ENCODE results near the gene BAHD1. TPM values are rescaled to one million over a fixed set of nuclear protein-coding genes. Genes with fewer than 3 reads are reported as not detected.

BAHD1 gene
- total and polyA plus RNA-seq, 2 donors (not counting 3 experiments of a cell fraction or from before 2014, with no cell fraction given) = 6.3 to 19.1 TPM

DNA sequence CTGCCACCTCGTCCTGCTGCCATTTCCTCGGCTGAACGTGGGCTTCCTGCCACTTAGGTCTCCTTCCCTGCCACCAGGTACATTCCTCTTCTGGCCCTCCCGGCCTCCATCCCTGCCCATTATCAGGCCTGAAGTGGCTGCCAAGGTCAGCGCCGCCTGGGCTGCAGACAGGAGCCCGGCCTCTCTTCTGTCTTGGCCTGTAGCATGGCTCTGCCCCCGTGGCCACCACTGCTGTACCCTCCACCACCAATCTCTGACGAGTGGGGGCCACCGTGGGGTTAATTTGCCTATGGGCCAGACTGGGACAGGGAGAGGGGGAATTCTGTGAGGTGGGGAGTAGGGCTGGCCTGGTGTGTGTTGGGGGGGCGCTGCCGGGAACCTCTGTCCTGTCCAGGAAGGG, 2.0 kb upstream of the BAHD1 start:
- Histone ChIP-seq H3K9me1 (replicated peaks; ENCODE audit: control insufficient read depth, extremely low read depth, insufficient read depth, low read length) (no peaks in the 10 kb centered on the region), H3K27me3 (ENCODE audit: control insufficient read depth in 2 of 2, insufficient read depth in 2 of 2, low read length in 2 of 2) (peaks cover 58 to 63% of the 10 kb centered on the region in 2 experiments), H3K4me1 (ENCODE audit: control insufficient read depth, extremely low read depth, insufficient read depth, low read length) (peaks cover 6% of the 10 kb centered on the region), H3K4me3 (replicated peaks in 1 of 3; ENCODE audit: insufficient read depth in 1 of 3, low read depth in 1 of 3, low read length in 3 of 3) (no peak overlapping the region), H3K9ac (replicated peaks; ENCODE audit: extremely low read depth, insufficient read depth, low read length) (no peak overlapping the region), H2AFZ (ENCODE audit: low read depth, low read length) (no peak overlapping the region), H3K36me3 (ENCODE audit: control insufficient read depth in 2 of 2, extremely low read depth in 1 of 2, insufficient read depth in 2 of 2, low read length in 2 of 2) (no peaks in the 10 kb centered on the region), H3K4me2 (ENCODE audit: insufficient read depth, low read length) (no peak overlapping the region), H4K20me1 (replicated peaks; ENCODE audit: control insufficient read depth, extremely low read depth, insufficient read depth, low read length) (peaks cover 2% of the 10 kb centered on the region), H3K27ac (ENCODE audit: insufficient read depth, low read depth, low read length) (no peak overlapping the region), H3K9me3 (replicated peaks; ENCODE audit: control insufficient read depth, insufficient read depth, low read length) (no peaks in the 10 kb centered on the region), H3K79me2 (ENCODE audit: control insufficient read depth, insufficient read depth, low read length) (peaks cover 9% of the 10 kb centered on the region)
- dilution Hi-C loops (cut with MboI; ENCODE audit: extremely low pct_ligation_motif_present, low sequenced_read_pairs) = no loop called here
- ChIA-PET POLR2A (no interaction called here), CTCF (interaction anchor here (1.2 kb wide), 1 partner anchor 10 kb away, joined by 4 read pairs; no protein-coding TSS in a partner anchor)
- no TSS peak for BruUV-seq (replicated peaks)
- intact Hi-C loops (cut with micrococcal nuclease) = no loop called here
- FAIRE-seq (no peak), DNase-seq (ENCODE audit: low read depth, low spot score) (no peak)
- TF ChIP-seq POLR2A (IDR thresholded peaks at IDR 0.05; ENCODE audit: low read depth, low read length) (no peak), JUN (IDR thresholded peaks at IDR 0.05; ENCODE audit: borderline replicate concordance, insufficient read depth, insufficient read length, low read depth) (no peak), FOS (IDR thresholded peaks at IDR 0.05; ENCODE audit: borderline replicate concordance, insufficient read depth, low read length) (no peak), EZH2 (IDR thresholded peaks at IDR 0.05; ENCODE audit: borderline replicate concordance, low read depth, low read length, severe bottlenecking) (no peak), MYC (IDR thresholded peaks at IDR 0.05; ENCODE audit: low read depth, low read length) (no peak), POLR2AphosphoS5 (IDR thresholded peaks at IDR 0.05; ENCODE audit: insufficient read depth, low read depth, low read length) (no peak), GATA2 (IDR thresholded peaks at IDR 0.05; ENCODE audit: insufficient read depth, insufficient read length, low read depth, low read length) (no peak)
- TF ChIP-seq, protein P1, sequence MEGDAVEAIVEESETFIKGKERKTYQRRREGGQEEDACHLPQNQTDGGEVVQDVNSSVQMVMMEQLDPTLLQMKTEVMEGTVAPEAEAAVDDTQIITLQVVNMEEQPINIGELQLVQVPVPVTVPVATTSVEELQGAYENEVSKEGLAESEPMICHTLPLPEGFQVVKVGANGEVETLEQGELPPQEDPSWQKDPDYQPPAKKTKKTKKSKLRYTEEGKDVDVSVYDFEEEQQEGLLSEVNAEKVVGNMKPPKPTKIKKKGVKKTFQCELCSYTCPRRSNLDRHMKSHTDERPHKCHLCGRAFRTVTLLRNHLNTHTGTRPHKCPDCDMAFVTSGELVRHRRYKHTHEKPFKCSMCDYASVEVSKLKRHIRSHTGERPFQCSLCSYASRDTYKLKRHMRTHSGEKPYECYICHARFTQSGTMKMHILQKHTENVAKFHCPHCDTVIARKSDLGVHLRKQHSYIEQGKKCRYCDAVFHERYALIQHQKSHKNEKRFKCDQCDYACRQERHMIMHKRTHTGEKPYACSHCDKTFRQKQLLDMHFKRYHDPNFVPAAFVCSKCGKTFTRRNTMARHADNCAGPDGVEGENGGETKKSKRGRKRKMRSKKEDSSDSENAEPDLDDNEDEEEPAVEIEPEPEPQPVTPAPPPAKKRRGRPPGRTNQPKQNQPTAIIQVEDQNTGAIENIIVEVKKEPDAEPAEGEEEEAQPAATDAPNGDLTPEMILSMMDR (IDR thresholded peaks at IDR 0.05; ENCODE audit: extremely low read depth in 1 of 2, insufficient read depth in 1 of 2, low read depth in 1 of 2, low read length in 2 of 2) = no peak
- TF ChIP-seq, protein P2, sequence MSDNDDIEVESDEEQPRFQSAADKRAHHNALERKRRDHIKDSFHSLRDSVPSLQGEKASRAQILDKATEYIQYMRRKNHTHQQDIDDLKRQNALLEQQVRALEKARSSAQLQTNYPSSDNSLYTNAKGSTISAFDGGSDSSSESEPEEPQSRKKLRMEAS (IDR thresholded peaks at IDR 0.05; ENCODE audit: insufficient read depth, insufficient read length) = no peak
